Stimulated activated CD4-positive, alpha-beta T cell treated with anti-CD3 and anti-CD28 coated beads, Interleukin-2, amount 100 ng/mL, for 4 hours (primary cell): ENCODE measurements around the gene SULT2B1.
"Not testable (repeated sequence)": the region's sequence is repeated elsewhere in the genome, so short reads cannot be mapped to it uniquely, and the experiment has no call there.

Experiments
- DNase-seq: peaks from one replicate; pipeline ENCODE4 v3.0.0-alpha.2; 2020; ENCODE audit warnings: low read depth

The SULT2B1 gene

GRCh38 chr19:48551437-48552302 lies at the start of gene SULT2B1:
SULT2B1 (plus strand) TSS chr19:48552172; CDS start chr19:48552253, 81 bp downstream.
- no peak for DNase-seq

GRCh38 chr19:48502350-48503018 lies 49.5 kb upstream of the SULT2B1 start:
- no peak for DNase-seq

GRCh38 chr19:48506138-48506733 lies 45.7 kb upstream of the SULT2B1 start:
- no peak for DNase-seq

GRCh38 chr19:48507911-48508439 lies 44.0 kb upstream of the SULT2B1 start:
- no peak for DNase-seq

GRCh38 chr19:48508729-48509411 lies 43.1 kb upstream of the SULT2B1 start:
- no peak for DNase-seq

- no peak for DNase-seq
Measured at GRCh38 chr19:48509467-48510194, 42.3 kb upstream of the SULT2B1 start.

- peak; percentile 70 for DNase-seq
Measured at GRCh38 chr19:48510421-48511268, 41.3 kb upstream of the SULT2B1 start.

- no peak for DNase-seq
Measured at GRCh38 chr19:48511321-48511731, 40.6 kb upstream of the SULT2B1 start.

GRCh38 chr19:48511800-48512503 lies 40.0 kb upstream of the SULT2B1 start, which contains the start of gene LMTK3:
LMTK3 (minus strand) TSS chr19:48511835; CDS start chr19:48511576, 259 bp downstream.
- peak; percentile 70 for DNase-seq

GRCh38 chr19:48512504-48513288 lies 39.3 kb upstream of the SULT2B1 start:
- no peak for DNase-seq

- DNase-seq: peak; percentile 63
Measured at GRCh38 chr19:48513289-48514122, 38.5 kb upstream of the SULT2B1 start.

GRCh38 chr19:48514123-48514458 lies 37.9 kb upstream of the SULT2B1 start:
- DNase-seq: no peak

- DNase-seq: no peak
Measured at GRCh38 chr19:48516536-48516935, 35.4 kb upstream of the SULT2B1 start.

GRCh38 chr19:48518207-48518606 lies 33.8 kb upstream of the SULT2B1 start:
- no peak for DNase-seq

- not testable (repeated sequence) for DNase-seq
Measured at GRCh38 chr19:48519426-48519825, 32.5 kb upstream of the SULT2B1 start.

GRCh38 chr19:48520134-48520533 lies 31.8 kb upstream of the SULT2B1 start:
- DNase-seq: no peak

GRCh38 chr19:48524221-48524620 lies 27.8 kb upstream of the SULT2B1 start:
- DNase-seq: no peak

- DNase-seq: no peak
Measured at GRCh38 chr19:48524732-48525131, 27.2 kb upstream of the SULT2B1 start.
